Bronchial epithelial cell (primary cell): ENCODE measurements around the gene COG6. TPM values are rescaled to one million over a fixed set of nuclear protein-coding genes. Genes with fewer than 3 reads are reported as not detected.

Experiments used
- DNase-seq: peaks from one replicate; pipeline ENCODE4 v3.0.0-alpha.2; 2010; ENCODE audit warnings: low read depth
- FAIRE-seq: peaks from 2 replicates; lab custom pipeline; 2011; peaks lifted over from hg19 to GRCh38; lab: Jason Lieb, UNC
- H3K27me3 ChIP-seq: 2 replicates; pipeline ENCODE4 v1.5.1; 2011; ENCODE audit warnings: low read length; ENCODE audit not compliant: control insufficient read depth, insufficient read depth
- H3K36me3 ChIP-seq: 2 replicates; pipeline ENCODE4 v1.5.1; 2011; ENCODE audit warnings: low read length; ENCODE audit not compliant: control insufficient read depth, insufficient read depth
- H3K4me3 ChIP-seq: 2 replicates; pipeline ENCODE4 v1.5.1; 2011; ENCODE audit warnings: mild to moderate bottlenecking, low read depth, low read length, control low read depth
- total RNA-seq: library from RNA; depleted of rRNA; stranded (reverse); fragments of >200 nt; gene quantifications from 2 replicates; pipeline ENCODE4 v1.2.1, GENCODE V29; 2014
- TF ChIP-seq, protein P1 (sequence below): IDR thresholded peaks from 2 replicates; pipeline ENCODE4 v1.5.1; 2011; ENCODE audit warnings: mild to moderate bottlenecking, moderate library complexity, low read length, control low read depth, inconsistent platforms; ENCODE audit not compliant: insufficient read depth, severe bottlenecking

The COG6 gene
- total RNA-seq, 1 donor from 2014 or later = 24.0 TPM

DNA sequence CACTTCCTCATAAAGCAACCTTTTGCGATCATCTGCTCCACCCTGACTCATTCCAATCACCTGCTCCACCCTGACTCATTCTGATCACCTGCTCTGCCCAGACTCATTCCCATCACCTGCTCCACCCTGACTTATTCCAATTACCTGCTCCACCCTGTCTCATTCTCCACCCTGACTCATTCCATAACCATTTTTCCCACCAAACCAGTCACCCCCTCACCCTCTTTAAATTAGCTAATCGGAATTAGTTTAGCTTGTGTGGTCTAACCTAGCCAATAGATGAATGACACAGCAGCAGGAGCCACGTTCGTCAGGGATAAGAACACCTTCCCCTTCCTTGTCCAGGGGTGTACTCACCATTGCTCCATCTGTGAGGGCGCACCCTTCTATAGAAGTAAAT lies 134.0 kb downstream of the COG6 start:
- Histone ChIP-seq H3K36me3 (no peaks in the 10 kb centered on the region), H3K27me3 (no peaks in the 10 kb centered on the region), H3K4me3 (no peak overlapping the region)
- DNase-seq (peak; percentile 67), FAIRE-seq (no peak)
- TF ChIP-seq, protein P1, sequence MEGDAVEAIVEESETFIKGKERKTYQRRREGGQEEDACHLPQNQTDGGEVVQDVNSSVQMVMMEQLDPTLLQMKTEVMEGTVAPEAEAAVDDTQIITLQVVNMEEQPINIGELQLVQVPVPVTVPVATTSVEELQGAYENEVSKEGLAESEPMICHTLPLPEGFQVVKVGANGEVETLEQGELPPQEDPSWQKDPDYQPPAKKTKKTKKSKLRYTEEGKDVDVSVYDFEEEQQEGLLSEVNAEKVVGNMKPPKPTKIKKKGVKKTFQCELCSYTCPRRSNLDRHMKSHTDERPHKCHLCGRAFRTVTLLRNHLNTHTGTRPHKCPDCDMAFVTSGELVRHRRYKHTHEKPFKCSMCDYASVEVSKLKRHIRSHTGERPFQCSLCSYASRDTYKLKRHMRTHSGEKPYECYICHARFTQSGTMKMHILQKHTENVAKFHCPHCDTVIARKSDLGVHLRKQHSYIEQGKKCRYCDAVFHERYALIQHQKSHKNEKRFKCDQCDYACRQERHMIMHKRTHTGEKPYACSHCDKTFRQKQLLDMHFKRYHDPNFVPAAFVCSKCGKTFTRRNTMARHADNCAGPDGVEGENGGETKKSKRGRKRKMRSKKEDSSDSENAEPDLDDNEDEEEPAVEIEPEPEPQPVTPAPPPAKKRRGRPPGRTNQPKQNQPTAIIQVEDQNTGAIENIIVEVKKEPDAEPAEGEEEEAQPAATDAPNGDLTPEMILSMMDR = no peak

Other genes with a start within 250 kb of the COG6 start
- 5.3 and 5.5 TPM in 2 replicates for gene LHFPL6, start 52.5 kb upstream of the COG6 start, total RNA-seq